HG03064 (cell line): ENCODE measurements around the gene EXOC6.

Experiments
- ATAC-seq: cut with Tn5 transposase; IDR thresholded peaks from one replicate; pipeline ENCODE4 v1.9.1; 2021; ENCODE audit warnings: low read depth; ENCODE audit not compliant: unreplicated experiment

Gene EXOC6

GRCh38 chr10:93073539-93074146 is 225.3 kb downstream of the EXOC6 start, which contains the start of gene CYP26A1:
CYP26A1 (plus strand) TSS chr10:93073893; CDS start chr10:93073935, 42 bp downstream.
- no peak for ATAC-seq

GRCh38 chr10:93074147-93074596 is 225.9 kb downstream of the EXOC6 start:
- ATAC-seq: no peak

GRCh38 chr10:93074597-93075368 is 226.5 kb downstream of the EXOC6 start:
- ATAC-seq: no peak

- no peak for ATAC-seq
These were observed 227.3 kb downstream of the EXOC6 start for GRCh38 chr10:93075369-93076221.

GRCh38 chr10:93076871-93077270 is 228.6 kb downstream of the EXOC6 start:
- no peak for ATAC-seq

- no peak for ATAC-seq
These were observed 229.6 kb downstream of the EXOC6 start for GRCh38 chr10:93077860-93078337.

- no peak for ATAC-seq
These were observed 231.5 kb downstream of the EXOC6 start for GRCh38 chr10:93079663-93080349.

- no peak for ATAC-seq
These were observed 232.2 kb downstream of the EXOC6 start for GRCh38 chr10:93080350-93081046.

- no peak for ATAC-seq
These were observed 233.0 kb downstream of the EXOC6 start for GRCh38 chr10:93081318-93081717.

- no peak for ATAC-seq
These were observed 233.5 kb downstream of the EXOC6 start for GRCh38 chr10:93081834-93082233.

GRCh38 chr10:93083743-93084539 is 235.6 kb downstream of the EXOC6 start:
- ATAC-seq: no peak

- ATAC-seq: no peak
These were observed 237.0 kb downstream of the EXOC6 start for GRCh38 chr10:93085272-93085859.

- ATAC-seq: no peak
These were observed 238.0 kb downstream of the EXOC6 start for GRCh38 chr10:93086289-93086688.

GRCh38 chr10:93087846-93088245 is 239.5 kb downstream of the EXOC6 start:
- ATAC-seq: no peak

- ATAC-seq: no peak
These were observed 240.1 kb downstream of the EXOC6 start for GRCh38 chr10:93088466-93088865.

GRCh38 chr10:93090619-93091018 is 242.3 kb downstream of the EXOC6 start:
- no peak for ATAC-seq

GRCh38 chr10:93091960-93092359 is 243.6 kb downstream of the EXOC6 start:
- no peak for ATAC-seq

- no peak for ATAC-seq
These were observed 246.9 kb downstream of the EXOC6 start for GRCh38 chr10:93095225-93095624.

- ATAC-seq: no peak
These were observed 248.6 kb downstream of the EXOC6 start for GRCh38 chr10:93096901-93097300.
